Mesendoderm (in vitro differentiated cells): ENCODE measurements around the gene RBM6.
"Not testable (repeated sequence)": the region's sequence is repeated elsewhere in the genome, so short reads cannot be mapped to it uniquely, and the experiment has no call there.

Experiments used
- DNase-seq: peaks from one replicate; pipeline ENCODE4 v3.0.0; 2013
- H2AK5ac ChIP-seq: 2 replicates; pipeline ENCODE4 v1.6.1; 2013; ENCODE audit warnings: low read length, inconsistent platforms
- H2BK120ac ChIP-seq: 2 replicates; pipeline ENCODE4 v1.6.1; 2013; ENCODE audit warnings: low read depth, mild to moderate bottlenecking, low read length, moderate library complexity, mixed read lengths
- H2BK15ac ChIP-seq: replicated peaks from 2 replicates; pipeline ENCODE4 v1.6.1; 2013; ENCODE audit warnings: low read depth, mild to moderate bottlenecking, moderate library complexity
- H2BK5ac ChIP-seq: 2 replicates; pipeline ENCODE4 v1.6.1; 2013; ENCODE audit warnings: low read length, inconsistent platforms
- H3K18ac ChIP-seq: 2 replicates; pipeline ENCODE4 v1.6.1; 2013; ENCODE audit warnings: mild to moderate bottlenecking, low read length, mixed read lengths
- H3K23ac ChIP-seq: one replicate; pipeline ENCODE4 v1.6.1; 2013; ENCODE audit warnings: low read length
- H3K27ac ChIP-seq: 2 replicates; pipeline ENCODE4 v1.5.1; 2013; ENCODE audit warnings: low read depth, mild to moderate bottlenecking, inconsistent platforms, low read length, moderate library complexity
- H3K27me3 ChIP-seq: 2 replicates; pipeline ENCODE4 v1.6.1; 2013; ENCODE audit warnings: low read length, control low read depth, mild to moderate bottlenecking, inconsistent platforms; ENCODE audit not compliant: insufficient read depth, poor library complexity
- H3K36me3 ChIP-seq: 2 replicates; pipeline ENCODE4 v1.6.1; 2013; ENCODE audit warnings: low read length, inconsistent platforms; ENCODE audit not compliant: control insufficient read depth, insufficient read depth
- H3K4ac ChIP-seq: one replicate; pipeline ENCODE4 v1.6.1; 2013; ENCODE audit warnings: low read depth, mild to moderate bottlenecking, low read length, moderate library complexity
- H3K4me1 ChIP-seq: 2 replicates; pipeline ENCODE4 v1.6.1; 2013; ENCODE audit warnings: low read depth, low read length, inconsistent platforms; ENCODE audit not compliant: control insufficient read depth
- H3K4me2 ChIP-seq: 2 replicates; pipeline ENCODE4 v1.6.1; 2013; ENCODE audit warnings: low read length
- H3K4me3 ChIP-seq: 2 replicates; pipeline ENCODE4 v1.5.1; 2013; ENCODE audit warnings: mild to moderate bottlenecking, low read length
- H3K56ac ChIP-seq: one replicate; pipeline ENCODE4 v1.6.1; 2013; ENCODE audit warnings: low read length
- H3K79me1 ChIP-seq: 2 replicates; pipeline ENCODE4 v1.6.1; 2013; ENCODE audit warnings: low read length, inconsistent platforms
- H3K79me2 ChIP-seq: 2 replicates; pipeline ENCODE4 v1.6.1; 2013; ENCODE audit warnings: mild to moderate bottlenecking, low read length; ENCODE audit not compliant: control insufficient read depth, insufficient read depth
- H3K9ac ChIP-seq: 2 replicates; pipeline ENCODE4 v1.6.1; 2013; ENCODE audit warnings: low read length, inconsistent platforms
- H4K5ac ChIP-seq: one replicate; pipeline ENCODE4 v1.6.1; 2013; ENCODE audit warnings: low read length
- H4K8ac ChIP-seq: one replicate; pipeline ENCODE4 v1.6.1; 2013; ENCODE audit warnings: low read depth, mild to moderate bottlenecking, control low read depth, low read length, moderate library complexity
- WGBS: extraction: QIAGEN DNeasy Blood & Tissue Kit; methylation state at CpG from one replicate; pipeline ENCODE4 v1.1.7; 2013; ENCODE audit warnings: low lambda C conversion rate, missing lambda C conversion rate; ENCODE audit not compliant: insufficient coverage; ENCODE audit errors: extremely low coverage; 5-methylcytosine and 5-hydroxymethylcytosine counted together

The RBM6 gene

DNA sequence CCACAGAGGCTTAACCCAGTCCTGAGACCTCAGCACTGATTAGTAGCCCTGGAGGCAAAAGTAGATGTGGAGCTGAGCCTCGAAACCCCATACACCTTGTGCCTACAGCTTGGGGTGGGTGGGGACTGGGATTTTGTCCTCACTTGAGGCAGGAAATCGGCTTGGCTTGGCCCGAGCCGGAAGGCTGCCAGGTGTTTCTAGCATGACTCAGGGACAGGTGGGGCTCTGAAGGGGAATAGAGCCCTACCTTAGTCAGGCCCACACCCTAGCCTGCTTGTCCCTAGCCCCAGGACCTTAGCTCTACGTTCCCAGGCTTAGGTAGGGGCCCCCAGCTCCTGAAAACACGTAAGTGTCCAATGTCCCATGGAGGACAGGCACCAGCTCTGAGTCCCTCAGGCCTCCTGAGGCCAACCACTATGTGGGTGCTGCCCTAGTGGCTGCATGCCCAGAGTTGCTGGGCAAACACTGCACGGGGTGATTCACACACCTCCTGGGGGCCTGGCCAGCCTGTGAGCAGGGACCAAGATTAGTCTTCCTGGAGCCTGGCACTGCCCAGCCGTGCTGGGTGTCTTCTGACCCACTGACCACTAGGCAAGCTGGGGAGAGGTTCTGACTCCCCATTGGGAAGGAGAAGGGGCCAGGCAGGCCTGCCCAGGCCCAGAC lies 39.3 kb upstream of the RBM6 start:
- Histone ChIP-seq H3K79me1 (no peaks in the 10 kb centered on the region), H3K27ac (no peak overlapping the region), H3K36me3 (no peaks in the 10 kb centered on the region), H3K27me3 (no peaks in the 10 kb centered on the region), H3K4me2 (no peak overlapping the region), H4K8ac (no peak overlapping the region), H3K56ac (no peak overlapping the region), H3K4me1 (peaks cover 2% of the 10 kb centered on the region), H3K79me2 (no peaks in the 10 kb centered on the region), H3K18ac (no peak overlapping the region), H3K9ac (no peak overlapping the region), H2BK15ac (no peak overlapping the region), H3K4me3 (no peak overlapping the region), H4K5ac (no peak overlapping the region), H2BK5ac (no peak overlapping the region), H3K23ac (no peak overlapping the region), H3K4ac (no peak overlapping the region), H2BK120ac (no peak overlapping the region), H2AK5ac (no peak overlapping the region)
- DNase-seq = no peak
- no CpG with 5 or more reads among the region's 8 CpGs for WGBS

GRCh38 chr3:49901366-49902339 lies 38.3 kb upstream of the RBM6 start:
- no peak for DNase-seq
- Histone ChIP-seq H2BK5ac (no peak overlapping the region), H3K4ac (no peak overlapping the region), H2BK120ac (no peak overlapping the region), H3K9ac (no peak overlapping the region), H3K4me1 (peaks cover 2% of the 10 kb centered on the region), H3K36me3 (no peaks in the 10 kb centered on the region), H3K27me3 (no peaks in the 10 kb centered on the region), H3K23ac (no peak overlapping the region), H3K4me3 (no peak overlapping the region), H3K79me2 (no peaks in the 10 kb centered on the region), H3K79me1 (no peaks in the 10 kb centered on the region), H2BK15ac (no peak overlapping the region), H3K4me2 (no peak overlapping the region), H3K18ac (no peak overlapping the region), H3K56ac (no peak overlapping the region), H3K27ac (no peak overlapping the region), H4K5ac (no peak overlapping the region), H4K8ac (no peak overlapping the region), H2AK5ac (no peak overlapping the region)
- no CpG with 5 or more reads among the region's 11 CpGs for WGBS

GRCh38 chr3:49902511-49903345 lies 37.2 kb upstream of the RBM6 start:
- no peak overlapping the region for H3K27ac ChIP-seq
- no peaks in the 10 kb centered on the region for H3K79me2 ChIP-seq
- H3K18ac ChIP-seq = no peak overlapping the region
- H3K27me3 ChIP-seq = no peaks in the 10 kb centered on the region
- no peak overlapping the region for H3K4ac ChIP-seq
- no peak overlapping the region for H2BK15ac ChIP-seq
- peak overlapping the region; percentile 46 for H3K9ac ChIP-seq
- no peak overlapping the region for H3K23ac ChIP-seq
- H2BK5ac ChIP-seq = no peak overlapping the region
- H4K8ac ChIP-seq = no peak overlapping the region
- no peak overlapping the region for H2AK5ac ChIP-seq
- no CpG with 5 or more reads among the region's 44 CpGs for WGBS
- H3K4me1 ChIP-seq = peaks cover 2% of the 10 kb centered on the region
- H2BK120ac ChIP-seq = no peak overlapping the region
- H3K4me3 ChIP-seq = no peak overlapping the region
- no peak overlapping the region for H4K5ac ChIP-seq
- no peak for DNase-seq
- no peak overlapping the region for H3K4me2 ChIP-seq
- no peaks in the 10 kb centered on the region for H3K79me1 ChIP-seq
- H3K36me3 ChIP-seq = no peaks in the 10 kb centered on the region
- H3K56ac ChIP-seq = peak overlapping the region; percentile 81

DNA sequence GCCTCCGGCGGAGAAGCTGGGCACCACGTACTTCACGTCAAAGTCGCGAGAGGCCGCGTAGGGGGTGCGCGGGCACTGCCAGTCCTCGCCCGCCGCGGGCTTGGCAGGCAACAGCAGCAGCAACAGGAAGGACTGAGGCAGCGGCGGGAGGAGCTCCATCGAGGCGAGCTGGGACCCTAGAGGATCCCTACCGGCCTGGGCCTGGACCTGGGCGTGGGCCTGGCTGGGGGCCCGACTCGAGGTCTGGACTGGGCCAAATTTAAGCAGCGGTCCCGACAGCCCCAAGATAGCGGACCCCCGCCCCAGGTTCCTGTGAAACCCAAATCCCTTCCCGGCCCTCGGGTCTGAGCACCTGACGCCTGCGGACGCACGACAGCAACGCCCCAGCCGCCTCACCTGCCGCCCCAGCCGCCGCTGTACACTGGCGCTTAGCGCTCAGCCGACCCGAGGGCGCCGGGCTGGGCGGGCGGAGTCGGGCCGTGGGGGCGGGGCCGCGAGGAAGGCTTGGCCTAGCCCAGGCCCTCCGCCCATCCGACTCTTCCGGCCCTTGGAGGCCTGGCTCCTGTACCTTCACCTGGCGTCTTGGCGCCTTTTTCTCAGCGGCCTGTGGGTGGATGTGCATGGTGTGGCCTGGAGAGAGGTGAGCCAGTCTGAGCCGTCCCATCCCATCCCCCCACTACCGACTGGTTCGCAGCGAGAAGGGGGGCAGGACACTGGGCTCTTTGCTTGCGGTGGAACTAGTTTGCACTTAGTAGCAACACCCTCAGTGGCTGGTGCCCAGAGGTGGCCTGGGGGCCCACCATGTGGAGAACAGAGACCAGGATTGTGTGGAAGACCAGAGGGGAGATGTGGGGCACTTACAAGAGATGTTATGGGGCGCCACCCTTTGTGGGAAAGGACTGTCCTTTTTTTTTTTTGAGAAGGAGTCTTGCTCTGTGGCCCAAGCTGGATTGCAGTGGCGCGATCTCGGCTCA lies 36.2 kb upstream of the RBM6 start, which contains the start of gene MST1R:
Gene MST1R (minus strand): TSS at position 423 of the 974 bp plus-strand sequence. CDS start 264 bp downstream, at position 159.
- Histone ChIP-seq H4K5ac (no peak within 1 kb of the TSS), H4K8ac (no peak within 1 kb of the TSS), H3K18ac (no peak within 1 kb of the TSS), H3K9ac (peak within 1 kb of the TSS; percentile 62), H3K56ac (peak within 1 kb of the TSS; percentile 81), H3K27me3 (no peaks in the 10 kb centered on the region), H3K4me1 (peaks cover 5% of the 10 kb centered on the region), H3K79me1 (no peaks in the 10 kb centered on the region), H3K23ac (peak within 1 kb of the TSS; percentile 25), H2BK120ac (no peak within 1 kb of the TSS), H3K36me3 (no peaks in the 10 kb centered on the region), H3K4me2 (peak within 1 kb of the TSS; percentile 34), H3K27ac (no peak within 1 kb of the TSS), H2AK5ac (peak within 1 kb of the TSS; percentile 94), H2BK5ac (no peak within 1 kb of the TSS), H2BK15ac (no peak within 1 kb of the TSS), H3K4ac (no peak within 1 kb of the TSS), H3K79me2 (no peaks in the 10 kb centered on the region), H3K4me3 (no peak within 1 kb of the TSS)
- peak; percentile 96 for DNase-seq
- no CpG with 5 or more reads among the region's 65 CpGs for WGBS

GRCh38 chr3:49904448-49904847 lies 35.5 kb upstream of the RBM6 start:
- H3K36me3 ChIP-seq, H3K4me1 ChIP-seq, H2BK5ac ChIP-seq, H2BK120ac ChIP-seq, H3K27me3 ChIP-seq, H3K79me2 ChIP-seq, H3K4ac ChIP-seq, H2BK15ac ChIP-seq, H3K4me3 ChIP-seq, H4K5ac ChIP-seq, DNase-seq, H3K4me2 ChIP-seq, H3K18ac ChIP-seq, H3K27ac ChIP-seq, H4K8ac ChIP-seq, H3K79me1 ChIP-seq: not testable (repeated sequence)
- WGBS = no CpG with 5 or more reads among the region's 13 CpGs
- peak overlapping the region; percentile 8 for H3K9ac ChIP-seq
- H3K23ac ChIP-seq = peak overlapping the region; percentile 25
- H3K56ac ChIP-seq = peak overlapping the region; percentile 66
- peak overlapping the region; percentile 94 for H2AK5ac ChIP-seq
